Measurements from ENCODE around the gene ERBB4. TPM values are rescaled to one million over a fixed set of nuclear protein-coding genes. Genes with fewer than 3 reads are reported as not detected.

The ERBB4 gene
- total RNA-seq, 1 donor from 2014 or later = 10.2 TPM

DNA sequence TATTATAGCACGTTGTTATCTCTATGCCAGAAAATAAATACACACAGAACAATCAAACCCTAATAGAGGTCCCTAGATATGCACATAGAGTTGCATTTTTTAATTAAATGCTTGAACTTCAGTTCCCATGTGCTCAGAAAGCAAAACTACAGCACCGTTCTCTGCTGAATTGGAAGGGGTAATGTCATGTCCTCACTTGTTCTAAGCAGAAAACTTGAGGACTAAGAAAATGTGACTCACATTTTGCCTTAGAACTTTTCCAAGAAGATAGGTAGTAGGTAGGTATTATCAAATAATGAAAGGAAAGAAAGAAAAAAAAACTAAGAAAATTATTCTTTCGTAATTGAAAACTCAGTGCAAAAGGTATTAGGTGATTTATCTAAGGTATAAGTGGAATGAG, 607.3 kb downstream of the ERBB4 start:
- no peak for DNase-seq (ENCODE audit: low spot score)

DNA sequence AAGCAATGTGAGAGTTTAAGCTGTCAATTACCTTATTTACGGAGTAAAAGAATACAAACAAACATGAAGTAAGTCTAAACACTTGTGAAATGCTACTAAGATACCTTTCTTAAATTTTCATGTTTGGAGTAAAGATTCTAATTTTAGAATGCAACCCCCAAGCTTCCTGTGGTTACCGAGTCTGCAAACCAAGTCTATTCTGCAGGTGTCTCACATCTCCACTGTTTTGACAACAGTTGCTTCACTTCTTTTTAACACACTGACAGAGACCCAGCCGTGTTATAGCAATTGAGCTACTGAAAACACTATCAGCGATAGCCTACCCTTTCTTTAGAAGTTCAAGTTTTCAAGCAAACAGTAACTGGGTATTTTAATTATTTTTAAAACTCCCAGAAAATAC, 608.3 kb downstream of the ERBB4 start:
- DNase-seq (ENCODE audit: low spot score) = no peak

DNA sequence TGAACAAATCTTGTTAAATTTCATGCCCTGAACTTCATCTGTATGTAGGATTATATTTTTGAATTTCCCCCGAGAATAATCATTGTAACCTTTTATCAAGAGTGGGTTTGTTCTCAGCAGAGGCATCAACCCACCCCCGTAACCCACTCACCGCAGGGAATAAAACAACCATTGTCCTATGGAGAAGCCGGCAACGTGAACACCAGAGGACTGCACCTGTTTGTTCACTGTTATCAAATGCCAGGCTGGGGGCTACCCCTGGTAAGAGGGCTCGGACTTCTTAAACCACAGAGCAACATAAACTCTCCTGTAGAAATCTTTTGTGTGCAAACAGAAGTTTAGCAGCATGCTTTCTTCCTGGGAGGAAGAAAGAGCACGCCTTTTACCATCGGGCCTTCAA, 610.4 kb downstream of the ERBB4 start:
- no peak for DNase-seq (ENCODE audit: low spot score)

DNA sequence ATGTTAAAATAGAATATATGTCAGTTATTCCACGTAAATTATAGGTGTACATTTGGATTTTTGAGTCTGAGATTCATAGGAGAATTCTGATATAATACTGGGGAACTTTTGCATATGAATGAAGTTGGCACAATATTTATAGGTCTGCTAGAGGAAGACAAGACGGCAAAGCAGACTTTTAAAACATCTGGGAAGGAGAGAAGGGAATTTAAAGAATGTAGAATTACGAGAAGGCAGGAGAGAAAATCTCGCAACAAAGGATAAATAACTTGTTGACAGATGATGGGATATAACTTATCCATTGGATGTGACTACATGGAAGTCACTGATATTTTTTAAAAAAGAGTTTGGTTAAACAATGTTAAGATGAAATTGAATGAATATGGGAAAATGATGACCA, 615.6 kb downstream of the ERBB4 start:
- DNase-seq (ENCODE audit: low spot score) = no peak

DNA sequence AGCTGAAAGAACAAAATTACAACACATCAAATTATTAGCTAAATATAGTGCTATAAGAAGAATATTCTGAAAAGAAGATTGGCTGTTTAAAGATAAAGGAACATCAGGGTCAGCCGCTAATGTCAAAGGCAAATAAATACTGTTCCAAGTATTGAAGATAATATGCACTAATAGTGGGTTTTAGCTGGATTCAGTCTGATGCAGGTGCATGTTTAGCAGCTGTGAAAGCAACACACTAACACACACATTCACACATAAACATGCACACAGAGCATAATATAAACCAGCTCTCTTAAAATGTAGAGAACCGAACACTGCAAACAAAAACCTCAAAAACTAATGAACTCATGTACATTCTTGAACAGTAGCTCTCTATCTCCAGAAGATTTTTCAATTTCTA, 634.6 kb downstream of the ERBB4 start:
- DNase-seq (ENCODE audit: low spot score) = no peak

DNA sequence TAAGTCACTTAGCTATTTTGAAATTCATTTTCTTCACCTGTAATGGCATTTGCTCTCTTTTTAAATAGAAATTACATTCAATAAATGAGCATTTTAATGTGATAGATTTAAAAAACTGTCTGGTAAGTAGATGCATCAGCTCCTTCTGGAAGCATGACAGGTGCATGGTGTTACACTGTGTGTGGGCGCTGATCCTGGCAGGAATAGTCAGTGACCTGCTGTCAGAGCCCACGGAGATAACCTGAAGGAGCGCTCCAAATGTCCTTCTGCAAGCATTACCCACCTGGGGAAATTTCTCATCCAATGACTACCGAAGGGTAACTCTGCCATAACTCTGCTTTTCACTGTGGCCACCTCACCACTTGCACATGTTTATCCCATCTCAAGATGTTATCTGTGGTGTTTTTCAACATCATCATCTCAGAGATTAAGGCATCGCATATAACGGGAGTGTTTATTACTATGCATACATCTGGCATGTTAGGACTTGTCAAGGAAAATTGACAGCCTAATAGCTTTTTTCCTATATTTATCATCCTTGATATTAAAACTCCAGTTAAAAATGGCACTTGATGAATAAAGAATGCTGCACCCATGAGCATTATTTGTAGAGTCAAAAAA, 637.3 kb downstream of the ERBB4 start:
- no peak for DNase-seq (ENCODE audit: low spot score)

DNA sequence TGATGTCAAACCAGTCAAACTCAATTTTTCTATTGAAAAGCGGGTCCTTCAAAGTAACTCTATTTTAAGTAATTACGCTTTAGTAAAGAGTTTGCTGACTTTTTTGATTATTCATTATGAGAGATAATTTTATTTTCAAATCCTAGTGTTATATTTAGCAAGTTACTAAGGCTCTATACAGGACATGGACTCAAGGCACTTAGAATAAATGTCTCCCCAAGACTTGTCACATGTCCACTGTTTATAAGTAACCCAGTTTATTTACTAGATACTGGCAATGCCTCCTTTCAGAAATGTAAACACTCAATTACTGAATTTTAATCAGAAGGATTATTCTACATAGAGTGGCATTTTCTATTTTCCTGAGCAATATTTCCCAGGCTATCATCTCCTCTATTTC, 638.1 kb downstream of the ERBB4 start:
- DNase-seq (ENCODE audit: low spot score) = no peak

DNA sequence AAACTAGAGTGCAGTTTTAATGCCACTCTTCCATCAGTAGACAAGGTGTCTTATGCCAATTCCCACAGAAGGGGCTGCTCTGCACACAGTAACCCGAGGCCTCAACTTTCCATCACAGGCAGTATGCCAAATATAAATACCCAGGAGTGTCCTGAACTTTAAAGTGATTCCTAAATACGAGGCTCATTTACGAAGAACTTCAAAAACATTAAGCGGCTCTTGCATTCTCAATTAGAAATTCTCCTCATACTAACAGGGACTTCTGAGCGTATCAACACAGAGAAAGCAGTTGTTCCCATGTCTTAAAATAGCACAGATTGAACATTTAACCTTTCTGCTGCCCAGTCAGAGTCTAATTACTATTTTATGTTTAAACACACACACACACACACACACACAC, 638.6 kb downstream of the ERBB4 start:
- no peak for DNase-seq (ENCODE audit: low spot score)

DNA sequence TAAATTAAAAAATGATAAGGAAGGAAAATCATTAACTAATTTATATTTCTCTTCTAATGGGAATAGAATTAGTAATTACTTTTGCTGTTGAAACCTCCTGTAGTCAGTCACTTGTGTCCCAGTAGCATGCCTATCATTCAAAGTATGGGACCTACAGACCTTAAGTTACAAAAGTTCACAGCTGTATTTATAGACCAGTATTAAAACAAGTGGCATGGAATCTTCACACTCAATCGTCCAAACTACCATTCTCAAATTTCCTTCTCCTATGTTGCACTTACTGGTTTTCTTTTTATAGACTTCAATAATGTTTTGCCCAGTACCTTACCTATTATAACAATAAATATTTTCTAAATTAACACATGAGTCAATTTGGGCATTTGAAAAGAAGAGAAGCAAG, 639.9 kb downstream of the ERBB4 start:
- no peak for DNase-seq (ENCODE audit: low spot score)

DNA sequence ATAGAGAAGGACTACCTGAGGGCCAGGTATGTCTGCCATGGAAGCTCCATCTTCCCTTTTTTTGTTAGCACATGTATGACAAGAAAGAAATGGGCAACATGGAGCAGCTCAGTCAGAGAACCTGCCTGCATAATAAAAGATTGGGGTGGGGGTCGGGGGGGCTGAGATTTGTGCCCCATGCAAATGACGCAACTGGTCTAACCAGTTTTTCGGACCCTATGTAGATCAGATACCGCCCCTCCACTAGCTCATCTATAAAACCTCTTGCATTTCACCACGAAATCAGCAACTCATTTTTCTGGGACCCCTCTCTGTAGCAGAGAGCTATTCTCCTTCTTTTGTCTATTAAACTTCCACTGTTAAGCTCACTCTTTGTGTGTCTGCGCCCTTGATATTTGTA, 657.2 kb downstream of the ERBB4 start:
- no peak for DNase-seq (ENCODE audit: low spot score)

DNA sequence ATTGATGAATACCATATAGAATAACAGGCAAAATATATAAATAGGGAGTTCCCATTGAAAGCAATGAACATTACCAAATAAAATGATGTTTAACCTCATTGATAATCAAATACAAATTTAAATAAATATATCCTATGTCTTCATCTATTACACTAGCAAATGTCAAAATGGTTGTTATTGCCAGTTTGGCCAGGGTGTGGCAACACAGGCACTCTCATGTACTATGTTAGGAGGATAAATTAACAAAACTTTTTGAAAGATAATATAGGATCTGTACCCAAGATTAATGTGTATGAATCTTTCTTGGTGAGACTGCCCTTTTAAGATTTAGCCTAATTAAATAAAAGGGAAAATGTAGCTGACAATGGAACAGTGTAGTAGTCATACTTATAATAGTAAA, 659.3 kb downstream of the ERBB4 start:
- no peak for DNase-seq (ENCODE audit: low spot score)

DNA sequence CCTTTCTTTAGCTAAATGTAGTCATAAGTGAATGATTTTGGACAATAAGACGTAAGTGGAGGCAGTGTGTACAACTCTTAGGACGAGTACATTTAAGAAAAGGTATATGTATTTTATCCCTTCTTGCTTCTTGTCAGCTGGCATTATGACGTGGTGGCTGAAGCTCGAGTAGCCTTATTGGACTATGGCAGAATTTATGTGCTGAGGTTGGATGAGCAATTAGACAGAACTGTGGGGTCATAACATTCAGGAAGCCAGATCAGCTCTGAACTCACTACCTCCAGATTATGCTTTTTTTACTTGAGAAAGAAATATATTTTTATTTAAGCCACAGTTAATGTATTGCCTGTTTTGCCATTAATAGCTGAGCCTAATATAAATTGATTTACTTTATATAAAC, 661.5 kb downstream of the ERBB4 start:
- no peak for DNase-seq (ENCODE audit: low spot score)

DNA sequence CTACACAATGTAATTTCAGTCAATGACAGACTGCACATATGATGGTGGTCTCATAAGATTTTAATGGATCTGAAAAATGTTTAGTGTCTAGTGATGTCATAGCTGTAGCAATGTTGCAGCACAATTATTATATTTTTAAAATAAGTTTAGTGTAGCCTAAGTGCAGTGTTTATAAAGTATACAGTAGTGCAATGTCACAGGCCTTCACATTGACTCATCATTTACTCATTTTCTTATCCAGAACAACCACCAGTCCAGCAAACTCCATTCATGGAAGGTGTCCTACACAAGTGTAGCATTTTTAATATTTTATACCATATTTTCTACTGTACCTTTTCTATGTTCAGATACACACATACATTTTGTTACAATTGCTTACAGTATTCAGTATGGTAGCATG, 663.1 kb downstream of the ERBB4 start:
- no peak for DNase-seq (ENCODE audit: low spot score)

DNA sequence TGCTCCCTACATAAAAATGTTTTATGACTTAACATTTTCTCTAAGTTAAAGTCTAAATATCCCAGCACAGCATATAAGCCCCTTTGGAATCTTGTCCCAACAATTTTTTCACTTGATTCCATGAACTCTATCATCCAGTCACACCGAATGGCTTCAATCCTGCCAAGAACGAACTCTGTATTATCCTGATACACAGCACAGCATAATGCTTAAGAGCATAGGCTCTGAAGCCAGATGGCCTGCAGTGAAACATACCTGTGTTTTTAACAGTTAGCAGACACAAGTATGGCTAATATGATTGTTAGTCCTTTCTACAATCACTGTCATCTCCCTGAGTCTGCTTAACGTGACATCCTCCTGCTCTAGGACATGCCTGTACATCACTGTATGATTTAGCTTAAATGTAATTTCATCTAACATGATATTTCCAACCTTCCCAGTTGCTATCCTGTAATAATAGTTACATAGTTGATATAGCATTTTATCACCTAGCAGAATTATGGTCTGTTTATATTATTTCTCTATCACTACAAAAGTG, 669.5 kb downstream of the ERBB4 start:
- DNase-seq (ENCODE audit: low spot score) = no peak

DNA sequence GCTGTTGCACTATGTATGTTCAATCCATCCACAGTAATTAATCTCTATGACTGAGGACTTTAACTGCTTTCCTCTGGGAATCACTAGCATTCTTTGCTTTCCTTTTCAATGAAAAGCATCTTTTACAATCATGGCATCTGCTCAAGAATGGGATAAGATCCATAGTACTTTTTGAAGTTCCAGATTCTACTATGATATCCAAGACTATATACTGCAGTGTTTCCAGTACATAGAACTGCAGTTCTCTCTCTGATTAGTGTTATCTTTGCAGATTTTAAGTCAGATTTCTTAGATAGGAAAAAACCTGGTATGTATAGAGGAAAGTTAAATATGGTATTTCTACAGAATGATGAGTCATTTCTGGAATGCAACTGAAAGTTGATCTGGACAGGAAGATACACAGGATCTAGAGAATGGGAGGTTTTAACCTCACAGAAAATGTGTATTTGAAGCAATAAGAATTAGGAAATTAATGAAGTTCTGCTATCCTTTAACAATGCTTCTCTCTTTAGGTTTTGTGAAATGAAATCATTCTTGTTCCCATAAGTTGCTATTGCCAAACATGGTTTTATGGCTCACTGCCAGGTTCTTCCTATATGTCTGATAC, 670.7 kb downstream of the ERBB4 start:
- no peak for DNase-seq (ENCODE audit: low spot score)

DNA sequence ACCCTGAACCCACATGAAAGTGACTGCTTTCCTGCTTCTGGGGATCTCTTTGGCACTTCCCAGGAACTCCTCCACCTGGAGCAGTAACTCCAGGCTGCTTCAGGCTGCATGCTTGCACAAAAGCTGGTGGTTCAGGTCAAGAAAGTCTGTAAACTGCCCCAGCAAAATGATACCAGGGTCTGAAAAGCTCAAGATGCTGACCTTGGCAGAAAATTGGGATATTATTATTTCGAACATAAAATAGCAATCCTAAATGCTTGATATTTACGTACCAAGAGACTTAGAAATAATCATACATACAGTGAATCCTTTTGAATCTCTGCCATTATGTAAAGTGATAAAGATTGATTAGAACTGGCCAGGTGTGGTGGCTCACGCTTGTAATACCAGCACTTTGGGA, 674.3 kb downstream of the ERBB4 start:
- DNase-seq (ENCODE audit: low spot score) = no peak

DNA sequence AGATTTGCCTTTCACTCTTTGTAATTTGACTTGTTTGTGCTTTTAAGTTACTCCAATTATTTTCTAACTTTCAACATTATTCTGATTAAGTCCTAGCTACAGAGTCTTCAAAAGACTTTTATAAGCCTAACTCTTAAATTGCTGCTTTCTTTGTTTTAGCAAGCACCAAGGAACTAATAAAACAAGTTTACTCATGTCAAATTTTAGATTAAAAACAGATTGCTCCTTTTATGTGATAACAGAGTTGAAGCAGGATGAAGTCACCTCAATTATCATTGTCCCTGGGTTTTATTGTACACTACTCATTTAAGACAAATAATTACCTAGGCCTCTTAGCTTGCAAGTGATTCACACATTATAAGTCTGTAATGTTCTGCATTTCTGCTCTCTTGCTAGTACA, 678.4 kb downstream of the ERBB4 start:
- DNase-seq (ENCODE audit: low spot score) = no peak

DNA sequence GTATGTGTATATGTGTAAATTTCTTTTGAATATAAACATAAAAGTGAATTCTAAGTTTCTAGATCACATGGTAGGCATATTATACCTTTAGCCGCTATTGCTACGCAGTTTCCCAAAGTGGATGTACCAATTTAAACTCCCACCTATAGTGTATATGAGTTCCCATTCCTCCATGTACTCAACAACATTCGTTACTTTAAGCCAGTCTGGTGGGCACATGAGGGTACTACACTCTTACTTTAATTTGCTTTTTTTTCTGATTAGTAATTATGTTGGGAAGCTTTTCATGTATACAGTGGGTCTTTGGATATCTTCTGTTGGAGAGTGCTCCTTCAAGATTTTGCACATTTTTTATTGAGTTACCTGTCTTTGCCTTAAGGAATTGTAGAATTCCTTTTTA, 683.8 kb downstream of the ERBB4 start:
- DNase-seq (ENCODE audit: low spot score) = no peak

DNA sequence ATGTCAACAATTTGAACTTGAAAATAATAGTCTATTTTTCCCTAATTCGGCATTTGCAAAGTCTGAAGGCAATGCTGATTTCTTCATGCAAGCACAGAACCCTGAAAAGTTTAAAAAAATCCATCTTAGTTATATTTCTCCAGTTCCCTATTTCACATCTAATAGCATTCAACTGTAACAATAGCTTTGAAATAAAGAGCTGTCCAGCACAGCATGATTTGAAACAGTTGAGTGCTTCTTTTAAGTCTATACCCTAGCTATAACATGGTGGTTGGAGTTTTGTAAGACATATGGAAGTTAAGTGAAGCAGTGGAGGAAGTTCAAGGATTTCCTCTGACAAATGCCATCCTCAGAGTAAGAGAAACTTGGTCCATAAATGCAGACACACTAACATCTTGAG, 691.9 kb downstream of the ERBB4 start:
- DNase-seq (ENCODE audit: low spot score) = no peak

DNA sequence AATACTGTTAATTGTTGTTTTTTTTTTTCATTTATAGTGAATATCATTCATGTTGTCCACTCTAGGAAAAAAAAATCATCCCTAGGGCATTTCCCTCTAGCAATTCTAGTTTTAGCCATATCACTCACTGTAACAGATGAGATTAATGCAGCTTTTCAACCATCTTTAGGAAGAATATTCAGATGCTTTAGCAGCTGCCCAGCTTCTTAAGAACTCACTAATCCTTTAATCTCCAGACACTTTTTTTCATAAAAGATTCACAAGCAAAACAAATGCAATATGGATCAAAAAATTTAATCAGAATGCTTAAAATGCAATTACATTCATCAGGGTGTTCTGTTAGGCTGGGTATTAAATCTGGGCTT, 692.6 kb downstream of the ERBB4 start:
- no peak for DNase-seq (ENCODE audit: low spot score)

DNA sequence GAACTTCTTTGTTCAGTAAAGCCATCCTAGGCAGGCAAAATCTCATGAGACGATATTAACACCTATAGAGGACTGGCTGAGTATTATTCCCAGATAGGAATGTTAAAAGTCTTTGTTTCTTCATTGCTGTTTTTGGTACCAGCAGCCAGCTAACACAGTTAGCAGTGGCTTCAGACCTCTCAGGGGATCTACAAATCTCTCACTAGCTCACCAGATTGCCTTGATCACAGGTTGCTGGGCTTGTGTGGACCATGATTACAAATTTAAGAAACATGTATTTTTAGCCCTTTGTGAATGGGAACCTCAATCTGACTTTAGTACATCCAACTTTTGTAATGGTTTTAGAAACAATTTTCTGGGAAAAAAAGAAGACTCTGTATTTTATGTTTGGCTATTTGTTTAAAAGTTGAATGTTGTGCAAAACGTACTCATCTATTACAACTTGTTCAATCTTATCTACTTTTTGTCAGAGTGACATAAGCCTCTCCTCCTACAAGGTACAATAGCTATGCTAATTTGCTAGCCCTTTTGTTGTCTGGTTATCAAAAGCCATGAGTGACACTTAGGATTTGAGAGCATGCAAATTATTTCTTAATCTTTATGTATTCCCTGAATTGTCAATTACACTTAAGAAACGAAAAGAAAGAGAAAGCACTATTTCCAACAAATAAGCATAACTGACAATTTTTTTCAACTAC, 693.1 kb downstream of the ERBB4 start:
- DNase-seq (ENCODE audit: low spot score) = no peak

DNA sequence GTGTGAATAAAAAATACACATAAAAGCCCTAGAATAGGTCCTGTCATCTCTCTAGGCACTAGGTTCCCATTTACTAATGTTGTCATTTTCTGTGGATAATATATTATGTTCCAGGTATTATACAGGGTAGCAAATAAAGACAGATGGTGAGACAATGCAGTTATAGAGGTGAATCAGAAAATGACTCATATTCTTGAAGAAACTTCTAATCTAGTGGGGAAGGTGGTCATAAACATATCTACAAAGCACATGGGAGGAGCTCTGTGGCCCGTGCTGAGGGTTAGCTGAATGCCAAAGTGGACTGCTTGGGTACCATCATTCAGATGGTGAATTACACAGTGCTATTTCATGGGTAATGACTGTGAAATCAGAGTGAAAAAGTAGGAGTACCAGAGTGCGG, 700.9 kb downstream of the ERBB4 start:
- no peak for DNase-seq (ENCODE audit: low spot score)

DNA sequence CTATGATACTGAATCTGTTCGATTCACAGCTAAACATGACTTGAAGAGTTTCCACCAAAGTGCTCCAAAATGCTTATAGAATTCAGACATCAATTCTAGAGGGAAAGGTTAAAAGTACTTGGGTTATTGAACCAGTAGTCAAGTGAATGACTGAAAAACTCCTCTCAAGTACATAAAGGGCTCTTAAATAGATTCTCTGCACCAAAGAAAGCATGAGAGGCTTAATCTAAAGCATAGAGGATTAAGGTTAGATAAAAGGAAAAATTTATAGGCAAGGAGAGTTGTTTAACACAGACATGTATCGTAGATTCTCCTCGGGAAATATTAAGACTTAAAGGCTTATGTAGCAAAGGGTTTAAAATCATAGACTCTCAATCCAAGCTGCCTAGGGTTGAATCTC, 701.4 kb downstream of the ERBB4 start:
- DNase-seq (ENCODE audit: low spot score) = no peak

All from ureter (tissue), 1 donor.